Raji (cell line): Measurements from ENCODE around the gene ZDHHC19.

Experiments
- POLR2A ChIP-seq: IDR thresholded peaks from 2 replicates; pipeline ENCODE4 v1.6.1; 2011; ENCODE audit warnings: low read depth, low read length, control low read depth; ENCODE audit not compliant: insufficient read depth

The ZDHHC19 gene

GRCh38 chr3:196174652-196175051, 36.5 kb downstream of the ZDHHC19 start:
- TF ChIP-seq POLR2A: no peak

- no peak for TF ChIP-seq POLR2A
Observed at GRCh38 chr3:196169836-196170240, 41.4 kb downstream of the ZDHHC19 start.

- no peak for TF ChIP-seq POLR2A
Observed at GRCh38 chr3:196168808-196169391, 42.3 kb downstream of the ZDHHC19 start.

DNA sequence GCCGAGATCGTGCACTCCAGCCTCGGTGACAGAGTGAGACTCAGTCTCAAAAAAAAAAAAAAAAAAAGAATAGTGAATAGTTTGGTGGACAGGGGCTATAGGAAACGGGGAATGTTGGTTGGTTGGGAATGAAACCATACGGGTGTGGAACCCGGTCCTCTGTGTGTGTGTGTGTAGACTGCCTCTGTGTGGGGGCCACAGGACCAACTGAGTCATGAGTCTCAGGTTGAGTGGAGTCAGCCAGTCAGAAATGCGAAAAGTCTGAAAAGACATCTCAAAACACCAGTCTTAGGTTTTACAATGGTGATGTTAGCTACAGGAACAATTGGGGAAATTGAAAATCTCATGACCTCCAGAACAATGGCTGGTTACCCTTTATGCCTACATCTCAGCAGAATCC, 44.5 kb downstream of the ZDHHC19 start:
- TF ChIP-seq POLR2A: no peak

- TF ChIP-seq POLR2A: no peak
Observed at GRCh38 chr3:196165850-196166249, 45.4 kb downstream of the ZDHHC19 start.

GRCh38 chr3:196164576-196164975, 46.6 kb downstream of the ZDHHC19 start:
- no peak for TF ChIP-seq POLR2A

DNA sequence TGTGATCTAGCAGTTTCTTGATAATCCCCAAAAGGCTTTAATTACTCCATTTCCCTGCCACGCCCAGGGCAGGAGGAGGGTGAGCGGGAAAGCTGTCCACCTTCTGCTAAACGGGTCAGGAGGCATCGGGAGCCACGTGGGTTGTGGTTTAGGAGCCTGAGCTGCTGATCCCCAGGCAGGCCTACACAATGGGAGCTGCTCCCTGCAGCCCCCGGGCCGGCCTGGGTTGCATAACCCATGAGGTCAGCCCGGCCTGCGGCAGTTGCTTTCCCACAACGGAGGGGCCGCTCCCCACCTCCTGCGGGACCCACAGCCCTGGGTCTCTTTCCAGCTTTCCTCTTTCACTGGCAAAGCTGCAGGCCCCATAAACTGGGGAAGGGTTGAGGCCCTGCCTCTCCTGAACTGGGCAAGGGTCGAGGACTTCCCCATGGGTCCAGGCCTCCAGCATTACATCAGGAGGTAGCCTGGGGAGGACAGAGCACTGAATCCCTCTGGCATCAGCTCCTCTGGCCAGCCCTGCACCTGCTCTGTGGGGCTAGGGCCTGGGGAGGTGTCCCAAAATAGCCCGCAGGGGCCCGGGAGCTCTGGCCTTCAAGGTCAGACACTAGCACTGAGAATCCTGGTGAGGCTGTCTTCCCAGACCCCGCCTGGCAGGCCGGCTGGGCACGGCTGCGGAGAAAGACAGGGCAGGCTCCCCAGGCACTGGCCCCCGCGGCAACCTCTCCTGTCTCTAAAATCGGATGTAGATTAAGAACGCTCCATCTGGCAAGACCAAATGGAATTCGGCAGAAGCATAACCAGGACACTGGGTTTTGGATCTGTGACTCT, 47.3 kb downstream of the ZDHHC19 start:
- TF ChIP-seq POLR2A: no peak

- TF ChIP-seq POLR2A: no peak
Observed at GRCh38 chr3:196163212-196163611, 48.0 kb downstream of the ZDHHC19 start.

GRCh38 chr3:196162679-196163078, 48.5 kb downstream of the ZDHHC19 start:
- TF ChIP-seq POLR2A: no peak

DNA sequence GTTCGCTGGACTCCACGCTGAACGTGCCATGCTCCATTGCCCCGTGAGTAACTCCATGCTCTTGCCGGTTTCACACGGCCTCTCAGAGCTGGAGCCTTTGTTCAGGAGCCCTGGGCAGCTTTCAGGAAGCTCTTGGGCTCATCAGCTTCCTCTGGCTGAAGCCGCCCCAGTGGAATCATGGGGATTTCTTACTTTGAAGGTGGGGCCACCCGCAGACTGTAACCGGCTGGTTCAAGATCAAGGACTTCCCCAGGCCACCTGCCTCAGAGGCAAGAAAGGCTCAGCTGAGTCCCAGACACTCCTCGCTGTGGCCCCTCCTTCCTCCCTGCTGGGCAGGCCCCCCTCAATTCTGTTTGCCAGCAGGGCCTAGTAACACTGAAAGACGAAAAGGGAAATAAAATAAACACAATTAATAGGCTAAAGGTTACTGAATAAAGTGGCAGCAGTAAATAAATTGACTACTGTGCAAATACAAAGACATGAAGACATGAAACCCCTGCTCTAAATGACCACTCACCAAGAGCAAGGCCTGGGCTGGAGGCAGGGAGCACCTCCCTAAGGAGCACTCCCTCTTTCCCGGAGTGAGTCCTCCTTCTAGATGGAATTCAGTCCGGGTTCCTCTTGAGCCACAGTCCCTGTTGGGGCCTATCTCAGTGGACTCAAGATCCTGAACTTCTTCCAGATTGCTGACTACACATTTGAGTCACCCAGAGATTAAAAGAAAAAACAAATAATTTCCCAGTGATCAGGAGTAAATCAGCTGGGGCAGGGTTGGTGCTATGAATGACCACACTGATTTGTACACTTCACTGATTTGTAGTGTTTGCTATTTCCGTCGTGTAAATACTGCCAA, 51.0 kb downstream of the ZDHHC19 start:
- no peak for TF ChIP-seq POLR2A

DNA sequence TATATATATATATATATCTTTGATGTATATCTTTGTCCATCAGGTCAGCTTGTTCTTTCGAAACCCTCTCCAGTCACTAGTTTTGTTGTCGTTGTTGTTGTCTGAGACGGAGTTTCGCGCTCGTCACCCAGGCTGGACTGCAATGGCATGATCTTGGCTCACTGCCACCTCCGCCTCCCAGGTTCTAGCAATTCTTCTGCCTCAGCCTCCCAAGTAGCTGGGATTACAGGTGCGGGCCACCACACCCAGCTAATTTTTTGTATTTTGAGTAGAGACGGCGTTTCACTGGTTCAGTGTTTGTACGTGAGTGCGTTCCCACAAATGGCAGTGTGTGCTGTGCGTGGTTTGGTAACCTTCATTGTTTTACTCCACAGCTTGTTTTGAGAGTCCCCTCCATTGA, 51.7 kb downstream of the ZDHHC19 start:
- no peak for TF ChIP-seq POLR2A

DNA sequence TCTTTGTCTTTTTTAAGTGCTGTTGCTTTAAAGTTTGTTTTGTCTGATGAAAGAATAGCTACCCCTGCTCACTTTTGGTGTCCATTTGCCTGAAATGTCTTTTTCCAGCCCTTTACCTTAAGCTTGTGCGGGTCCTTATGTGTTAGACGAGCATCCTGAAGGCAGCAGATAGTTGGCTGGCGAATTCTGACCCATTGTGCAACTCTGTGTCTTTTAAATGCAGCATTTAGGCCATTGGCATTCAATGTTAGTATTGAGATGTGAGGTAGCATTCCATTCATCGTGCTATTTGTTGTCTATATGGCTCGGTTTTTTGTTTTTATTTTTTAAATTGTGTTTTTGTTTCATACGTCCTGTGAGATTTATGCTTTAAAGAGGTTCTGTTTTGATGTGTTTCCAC, 55.0 kb downstream of the ZDHHC19 start:
- no peak for TF ChIP-seq POLR2A

- TF ChIP-seq POLR2A: no peak
Observed at GRCh38 chr3:196150481-196150880, 60.7 kb downstream of the ZDHHC19 start.

DNA sequence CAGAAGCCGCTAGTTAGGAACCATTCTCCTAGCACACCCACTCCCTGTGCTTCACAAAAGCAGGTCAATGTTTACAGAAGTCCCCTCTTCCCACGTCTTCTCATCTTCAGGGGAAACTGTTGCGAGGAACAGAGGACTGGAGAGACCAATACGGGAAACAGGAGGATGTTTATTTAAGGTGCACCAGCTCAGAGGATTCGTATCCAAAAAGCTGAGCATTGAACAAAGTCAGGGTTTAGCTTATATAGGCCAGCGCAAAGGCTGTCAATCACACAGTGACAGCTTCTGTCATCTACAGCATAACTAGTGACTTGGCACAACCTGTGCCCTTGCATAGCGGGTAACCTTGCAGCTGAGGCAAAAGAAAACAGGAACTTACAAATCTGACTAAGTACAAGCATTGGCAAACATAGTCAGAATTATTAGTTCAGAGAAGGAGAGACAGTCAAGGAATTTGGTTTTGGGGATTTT, 61.3 kb downstream of the ZDHHC19 start:
- TF ChIP-seq POLR2A: no peak

DNA sequence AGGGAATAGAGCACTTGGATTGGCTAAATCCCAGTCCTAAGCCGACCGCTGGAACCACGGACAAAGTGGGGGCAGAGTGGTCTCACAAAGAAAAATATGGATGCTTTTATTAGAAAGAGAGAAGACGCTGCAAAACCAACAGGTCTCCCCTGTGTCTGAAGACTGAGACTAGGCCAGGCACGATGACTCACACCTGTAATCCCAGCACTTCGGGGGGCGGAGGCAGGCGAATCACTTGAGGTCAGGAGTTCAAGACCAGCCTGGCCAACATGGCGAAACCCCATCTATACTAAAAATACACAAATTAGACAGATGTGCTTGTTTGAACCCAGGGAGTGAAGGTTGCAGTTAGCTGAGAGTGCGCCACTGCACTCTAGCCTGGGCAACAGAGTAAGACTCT, 61.8 kb downstream of the ZDHHC19 start:
- TF ChIP-seq POLR2A: no peak
